ENCODE results near the gene GUF1. TPM values are rescaled to one million over a fixed set of nuclear protein-coding genes. Genes with fewer than 3 reads are reported as not detected.

The GUF1 gene
- total and polyA plus RNA-seq, 2 of the 13 experiments (the other 11 are each of a cell fraction or from before 2014, with no cell fraction given), result 10.3 to 24.6 TPM

GRCh38 chr4:44678094-44679041 lies at the start of gene GUF1 (continued):
- peak; percentile 67 for TF ChIP-seq MXD1 (CRISPR knock-in tag; IDR thresholded peaks at IDR 0.05)
- TF ChIP-seq CREM (IDR thresholded peaks at IDR 0.05), result peak; percentile 98
- TF ChIP-seq CREM (CRISPR knock-in tag; IDR thresholded peaks at IDR 0.05), result peak; percentile 66
- 0 out of 2 replicates have a peak, but pooled peaks have one; percentile 63 for TF ChIP-seq GTF2F1 (IDR thresholded peaks at IDR 0.05; ENCODE audit: low read length)
- 0 out of 2 replicates have a peak, but pooled peaks have one; percentile 21 for TF ChIP-seq KDM3A (CRISPR knock-in tag; IDR thresholded peaks at IDR 0.05; ENCODE audit: low read depth)
- no peak for TF ChIP-seq NFE2L2 (IDR thresholded peaks at IDR 0.05; ENCODE audit: low read length)
- peak; percentile 76 for TF ChIP-seq ZNF574 (CRISPR knock-in tag; IDR thresholded peaks at IDR 0.05)
- TF ChIP-seq ZNF503 (CRISPR knock-in tag; IDR thresholded peaks at IDR 0.05), result no peak
- no peak for TF ChIP-seq DZIP1 (CRISPR knock-in tag; IDR thresholded peaks at IDR 0.05)
- TF ChIP-seq EED (CRISPR knock-in tag; IDR thresholded peaks at IDR 0.05), result peak; percentile 68; the same call in 1 of the 2 replicates
- 0 out of 2 replicates have a peak, but pooled peaks have one; percentile 25 for TF ChIP-seq GATA4 (IDR thresholded peaks at IDR 0.05; ENCODE audit: borderline replicate concordance, low read depth)

Data from HepG2 (cell line).